Panc1 (cell line): ENCODE results near the gene CWC27. TPM values are rescaled to one million over a fixed set of nuclear protein-coding genes. Genes with fewer than 3 reads are reported as not detected.

Experiments used
- ATAC-seq: fragments of 200-7000 bp; cut with Tn5 transposase; 2 replicates; pipeline ENCODE4 v1.9.1; 2020; ENCODE audit warnings: mild to moderate bottlenecking, moderate library complexity
- BruUV-seq: library from RNA; stranded (reverse); fragments of 400-500 nt; replicated peaks from 2 replicates; lab custom pipeline; 2021; lab: Mats Ljungman, UMichigan
- CTCF ChIA-PET: fragments of 300-600 bp; sonication (Branson Sonifier 250); formaldehyde crosslinking; loops from one replicate; lab custom pipeline; 2022; ENCODE audit warnings: antibody characterized with exemption; lab: Charles Lee
- POLR2A ChIA-PET: fragments of 300-600 bp; sonication (Branson Sonifier 250); formaldehyde crosslinking; loops from one replicate; lab custom pipeline; 2022; ENCODE audit warnings: antibody characterized with exemption; lab: Charles Lee
- DNase-seq: peaks from one replicate; pipeline ENCODE4 v3.0.0-alpha.2; 2010; ENCODE audit warnings: low read depth, low spot score
- H3K27ac ChIP-seq: 2 replicates; pipeline ENCODE4 v1.5.1; 2011; ENCODE audit warnings: mild to moderate bottlenecking, low read length, inconsistent platforms
- H3K27me3 ChIP-seq: fragments of 200-500 bp; sonication (Bioruptor generic); 2 replicates; pipeline ENCODE4 v1.6.0; 2014; ENCODE audit warnings: low read length, inconsistent platforms; ENCODE audit not compliant: control insufficient read depth, insufficient read depth
- H3K36me3 ChIP-seq: fragments of 200-500 bp; sonication (Bioruptor generic); 2 replicates; pipeline ENCODE4 v1.5.1; 2014; ENCODE audit warnings: inconsistent platforms, mild to moderate bottlenecking, low read length, moderate library complexity; ENCODE audit not compliant: control insufficient read depth, insufficient read depth
- H3K4me1 ChIP-seq: 2 replicates; pipeline ENCODE4 v1.5.1; 2011; ENCODE audit warnings: inconsistent platforms, mild to moderate bottlenecking, low read length, moderate library complexity; ENCODE audit not compliant: control insufficient read depth, insufficient read depth
- H3K4me3 ChIP-seq, 2 experiments: 2 replicates each; pipeline ENCODE4 v1.5.1; 2011 to 2012; ENCODE audit warnings: low read depth in 2 of 2, low read length in 2 of 2, mild to moderate bottlenecking in 2 of 2, inconsistent platforms in 1 of 2, moderate library complexity in 1 of 2
- H3K9me3 ChIP-seq: fragments of 200-500 bp; sonication (Bioruptor generic); 2 replicates; pipeline ENCODE4 v1.5.1; 2014; ENCODE audit warnings: low read depth, mild to moderate bottlenecking, inconsistent platforms, low read length, moderate library complexity; ENCODE audit not compliant: control insufficient read depth, insufficient read depth
- CTCF ChIP-seq: fragments of 450-650 bp; IDR thresholded peaks from 2 replicates; pipeline ENCODE4 v1.5.1; 2017; ENCODE audit warnings: mild to moderate bottlenecking
- POLR2AphosphoS5 ChIP-seq: IDR thresholded peaks from 2 replicates; pipeline ENCODE4 v1.6.1; 2012; ENCODE audit warnings: mild to moderate bottlenecking, low read depth, low read length, moderate library complexity
- SIN3A ChIP-seq: IDR thresholded peaks from 2 replicates; pipeline ENCODE4 v1.6.1; 2012; ENCODE audit warnings: low read depth, mild to moderate bottlenecking, low read length, moderate library complexity, borderline replicate concordance; ENCODE audit not compliant: insufficient read depth
- TCF7L2 ChIP-seq: IDR thresholded peaks from 2 replicates; pipeline ENCODE4 v1.6.1; 2011; ENCODE audit warnings: mild to moderate bottlenecking, low read depth, low read length, inconsistent platforms
- in situ Hi-C: cut with HindIII; loops from 2 replicates; pipeline ENCODE4 v1.10.0; 2016; ENCODE audit warnings: low sequenced_read_pairs, low pct_unique_long_range_greater_than_20kb
- intact Hi-C: fragments of 100-400 bp; cut with micrococcal nuclease; formaldehyde crosslinking; loops from one replicate; pipeline ENCODE4 v1.10.0; 2022; ENCODE audit not compliant: unreplicated experiment
- total RNA-seq: library from RNA; stranded (reverse); gene quantifications from one replicate; pipeline ENCODE4 v1.2.1, GENCODE V29; 2021; ENCODE audit not compliant: unreplicated experiment
- TF ChIP-seq, protein P1 (sequence below), 2 experiments: IDR thresholded peaks; 2 replicates each; pipeline ENCODE4 v1.6.1; 2011 to 2012; ENCODE audit warnings: low read depth in 2 of 2, control low read depth in 1 of 2, low read length in 1 of 2, mild to moderate bottlenecking in 1 of 2, moderate library complexity in 1 of 2; ENCODE audit not compliant: insufficient read depth in 1 of 2

Gene CWC27
- total RNA-seq, 1 experiment from 2014 or later: 19.7 TPM

- BruUV-seq: no TSS peak
- intact Hi-C loops: no loop called here
- Histone ChIP-seq H3K9me3 (no peaks in the 10 kb centered on the region), H3K4me1 (no peaks in the 10 kb centered on the region), H3K4me3 (no peak overlapping the region), H3K27me3 (no peaks in the 10 kb centered on the region), H3K36me3 (no peaks in the 10 kb centered on the region), H3K27ac (no peak overlapping the region)
- TF ChIP-seq SIN3A (no peak), CTCF (no peak), POLR2AphosphoS5 (no peak), TCF7L2 (no peak)
- TF ChIP-seq, protein P1, sequence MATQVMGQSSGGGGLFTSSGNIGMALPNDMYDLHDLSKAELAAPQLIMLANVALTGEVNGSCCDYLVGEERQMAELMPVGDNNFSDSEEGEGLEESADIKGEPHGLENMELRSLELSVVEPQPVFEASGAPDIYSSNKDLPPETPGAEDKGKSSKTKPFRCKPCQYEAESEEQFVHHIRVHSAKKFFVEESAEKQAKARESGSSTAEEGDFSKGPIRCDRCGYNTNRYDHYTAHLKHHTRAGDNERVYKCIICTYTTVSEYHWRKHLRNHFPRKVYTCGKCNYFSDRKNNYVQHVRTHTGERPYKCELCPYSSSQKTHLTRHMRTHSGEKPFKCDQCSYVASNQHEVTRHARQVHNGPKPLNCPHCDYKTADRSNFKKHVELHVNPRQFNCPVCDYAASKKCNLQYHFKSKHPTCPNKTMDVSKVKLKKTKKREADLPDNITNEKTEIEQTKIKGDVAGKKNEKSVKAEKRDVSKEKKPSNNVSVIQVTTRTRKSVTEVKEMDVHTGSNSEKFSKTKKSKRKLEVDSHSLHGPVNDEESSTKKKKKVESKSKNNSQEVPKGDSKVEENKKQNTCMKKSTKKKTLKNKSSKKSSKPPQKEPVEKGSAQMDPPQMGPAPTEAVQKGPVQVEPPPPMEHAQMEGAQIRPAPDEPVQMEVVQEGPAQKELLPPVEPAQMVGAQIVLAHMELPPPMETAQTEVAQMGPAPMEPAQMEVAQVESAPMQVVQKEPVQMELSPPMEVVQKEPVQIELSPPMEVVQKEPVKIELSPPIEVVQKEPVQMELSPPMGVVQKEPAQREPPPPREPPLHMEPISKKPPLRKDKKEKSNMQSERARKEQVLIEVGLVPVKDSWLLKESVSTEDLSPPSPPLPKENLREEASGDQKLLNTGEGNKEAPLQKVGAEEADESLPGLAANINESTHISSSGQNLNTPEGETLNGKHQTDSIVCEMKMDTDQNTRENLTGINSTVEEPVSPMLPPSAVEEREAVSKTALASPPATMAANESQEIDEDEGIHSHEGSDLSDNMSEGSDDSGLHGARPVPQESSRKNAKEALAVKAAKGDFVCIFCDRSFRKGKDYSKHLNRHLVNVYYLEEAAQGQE (IDR thresholded peaks at IDR 0.05; ENCODE audit: insufficient read depth in 1 of 2, low read depth in 2 of 2, low read length in 1 of 2): no peak
- in situ Hi-C loops: no loop called here
- DNase-seq (no peak), ATAC-seq (no peak)
- ChIA-PET CTCF (no interaction called here), POLR2A (no interaction called here)
Observed at GRCh38 chr5:65021527-65022226, 252.9 kb downstream of the CWC27 start.

DNA sequence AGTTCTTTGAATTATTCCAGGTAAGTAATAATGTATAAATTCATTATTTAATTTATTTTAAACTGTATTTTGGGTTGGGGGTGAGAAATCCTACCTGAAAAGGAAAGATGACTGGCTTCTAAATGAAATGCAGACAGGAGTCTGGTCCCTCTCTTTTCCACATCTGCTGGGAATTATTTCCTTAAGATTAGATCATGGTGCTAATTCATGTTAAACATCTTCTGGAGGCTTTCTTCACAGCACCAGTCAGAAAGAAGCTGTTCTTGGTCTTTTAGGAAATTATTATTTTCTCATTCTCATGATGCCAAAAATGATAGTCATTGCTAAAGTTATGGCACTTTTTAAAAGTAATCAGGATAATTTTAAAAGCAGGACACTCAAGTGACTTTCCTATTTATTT is 254.2 kb downstream of the CWC27 start:
- no peaks in the 10 kb centered on the region for H3K9me3 ChIP-seq
- POLR2A ChIA-PET: no interaction called here
- no peaks in the 10 kb centered on the region for H3K36me3 ChIP-seq
- H3K27me3 ChIP-seq: no peaks in the 10 kb centered on the region
- DNase-seq: no peak
- ATAC-seq: no peak
- no TSS peak for BruUV-seq
- no peak overlapping the region for H3K4me3 ChIP-seq
- CTCF ChIA-PET: no interaction called here
- intact Hi-C loops: no loop called here
- no peaks in the 10 kb centered on the region for H3K4me1 ChIP-seq
- TF ChIP-seq CTCF: no peak
- no peak for TF ChIP-seq SIN3A
- no peak for TF ChIP-seq POLR2AphosphoS5
- TF ChIP-seq TCF7L2: no peak
- in situ Hi-C loops: no loop called here
- H3K27ac ChIP-seq: no peak overlapping the region
